ENCODE data around the gene ASMTL. TPM values are rescaled to one million over a fixed set of nuclear protein-coding genes. Genes with fewer than 3 reads are reported as not detected.

ASMTL gene
- total and polyA plus RNA-seq, 2 experiments from 2014 or later, result 53.7 to 61.2 TPM

GRCh38 chrX:1477229-1477628 is 24.5 kb upstream of the ASMTL start:
- no peaks in the 10 kb centered on the region for H3K27me3 ChIP-seq (ENCODE audit: insufficient read depth)
- Mint-ChIP-seq H3K4me1 (peaks cover 5% of the 10 kb centered on the region; the same call in 2 of the 3 replicates), H3K27me3 (ENCODE audit: insufficient read depth, low read depth, poor library complexity) (peaks cover 7% of the 10 kb centered on the region), H3K36me3 (ENCODE audit: low read depth) (peaks cover 26% of the 10 kb centered on the region), H3K9me3 (peaks cover 87% of the 10 kb centered on the region), H3K27ac (no peak overlapping the region), H3K4me3 (no peak overlapping the region)
- no peaks in the 10 kb centered on the region for H3K79me2 ChIP-seq (replicated peaks; ENCODE audit: insufficient read depth)
- ATAC-seq (no peak), DNase-seq (ENCODE audit: low spot score) (no peak)
- H2AFZ ChIP-seq, result no peak overlapping the region
- no peaks in the 10 kb centered on the region for H3K9me2 ChIP-seq (ENCODE audit: insufficient read depth)
- H3K36me3 ChIP-seq (ENCODE audit: insufficient read depth), result 0 out of 2 replicates have a peak, but pooled peaks cover 4% of the 10 kb centered on the region
- H3F3A ChIP-seq (replicated peaks; ENCODE audit: low read depth), result 0 out of 2 replicates have a peak, but pooled peaks cover 5% of the 10 kb centered on the region
- H3K4me3 ChIP-seq, result no peak overlapping the region
- H3K4me1 ChIP-seq (ENCODE audit: insufficient read depth), result no peaks in the 10 kb centered on the region
- H4K20me1 ChIP-seq (replicated peaks; ENCODE audit: insufficient read depth), result no peaks in the 10 kb centered on the region
- no peak overlapping the region for H3K27ac ChIP-seq (ENCODE audit: low read depth)
- no peak overlapping the region for H3K4me2 ChIP-seq
- TF ChIP-seq REST (IDR thresholded peaks at IDR 0.05; ENCODE audit: unreplicated experiment) (no peak), JUNB (IDR thresholded peaks at IDR 0.05; ENCODE audit: unreplicated experiment) (no peak), EZH2 (IDR thresholded peaks at IDR 0.05; ENCODE audit: low read depth, unreplicated experiment) (no peak), ZNF114 (CRISPR knock-in tag; IDR thresholded peaks at IDR 0.05) (no peak), NANOG (IDR thresholded peaks at IDR 0.05; ENCODE audit: borderline replicate concordance) (no peak), ZNF331 (CRISPR knock-in tag; IDR thresholded peaks at IDR 0.05; ENCODE audit: low read depth) (no peak), EZH2phosphoT487 (IDR thresholded peaks at IDR 0.05; ENCODE audit: unreplicated experiment) (no peak), ZNF462 (CRISPR knock-in tag; IDR thresholded peaks at IDR 0.05) (no peak), STAT1 (IDR thresholded peaks at IDR 0.05; ENCODE audit: unreplicated experiment) (no peak), CREB1 (CRISPR knock-in tag; IDR thresholded peaks at IDR 0.05; ENCODE audit: low read depth) (no peak), POLR2AphosphoS5 (IDR thresholded peaks at IDR 0.05; ENCODE audit: low read depth) (no peak), ETS1 (IDR thresholded peaks at IDR 0.05) (no peak), CTCF (conservative IDR thresholded peaks at IDR 0.05; ENCODE audit: low read depth in 2 of 2) (no peak)

All from GM23338 (cell line).